Right hindlimb (tissue), 1 donor: ENCODE results near the gene WNT5A.

Experiments used
- DNase-seq: peaks from one replicate; pipeline ENCODE4 v3.0.0-alpha.2; 2018

The WNT5A gene

DNA sequence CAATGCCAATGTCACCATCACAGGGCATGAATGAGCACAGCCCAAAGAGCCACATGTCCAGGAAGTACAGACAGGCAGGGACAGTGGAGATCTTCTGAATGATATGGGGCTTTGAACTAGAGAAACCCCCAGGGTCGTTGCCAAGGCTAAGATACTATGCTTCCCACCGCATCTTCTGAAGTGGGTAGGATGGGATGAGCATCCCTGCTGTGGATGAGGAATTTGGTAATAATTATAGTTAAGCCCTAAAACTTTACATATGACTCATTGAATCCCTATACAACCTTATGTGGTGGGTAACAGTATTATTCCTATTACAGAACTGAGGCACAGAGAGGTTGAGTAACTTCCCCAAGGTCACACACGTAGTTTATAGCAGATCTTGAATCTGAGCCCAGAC lies 44.2 kb downstream of the WNT5A start:
- DNase-seq: no peak

DNA sequence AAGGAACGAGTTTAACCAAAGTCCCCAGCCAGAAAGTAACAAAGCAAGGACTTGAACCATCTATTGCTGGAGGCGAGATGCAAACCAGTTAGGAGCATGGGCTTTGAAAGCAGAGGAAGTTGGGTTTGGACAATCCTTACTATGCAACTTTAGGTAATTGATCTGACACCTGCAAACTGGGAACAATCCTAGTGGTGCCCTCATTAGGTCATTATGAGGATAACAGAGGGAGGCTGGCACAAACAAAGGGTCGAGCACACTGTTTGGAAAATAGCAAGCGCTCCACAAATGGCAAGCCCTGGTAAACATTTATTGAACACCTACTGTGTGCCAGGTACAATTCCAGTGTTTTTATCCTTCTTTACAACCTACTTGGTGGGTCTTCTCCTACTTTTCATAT lies 45.6 kb downstream of the WNT5A start:
- no peak for DNase-seq

DNA sequence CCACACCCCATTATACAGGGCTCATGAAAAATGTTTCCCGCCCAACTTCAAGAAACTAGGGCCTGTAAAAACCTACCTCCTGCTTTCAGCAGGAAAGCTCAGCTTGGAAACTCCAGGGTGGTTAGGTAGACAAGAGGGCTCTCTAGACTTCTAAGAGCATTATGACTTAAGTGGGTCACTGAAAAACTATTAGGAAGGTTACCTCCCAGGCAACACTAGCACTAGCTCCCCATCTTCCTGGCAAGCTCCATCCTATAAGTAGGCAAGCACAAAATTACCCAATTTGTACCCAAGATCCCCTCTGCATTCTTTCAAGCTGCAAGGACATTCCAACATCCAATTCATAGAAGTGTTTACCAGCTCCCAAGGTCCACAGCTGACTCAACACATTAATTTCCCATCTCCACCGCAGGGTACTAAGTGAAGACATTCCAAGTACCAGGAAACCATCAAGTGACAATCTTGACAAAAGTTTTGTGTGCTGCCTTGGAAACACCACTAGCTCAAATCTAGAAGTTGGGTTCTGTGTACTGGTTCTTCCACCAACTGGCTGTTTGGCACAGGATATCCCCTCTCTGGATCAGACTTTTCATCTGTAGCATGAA lies 46.9 kb downstream of the WNT5A start:
- no peak for DNase-seq

DNA sequence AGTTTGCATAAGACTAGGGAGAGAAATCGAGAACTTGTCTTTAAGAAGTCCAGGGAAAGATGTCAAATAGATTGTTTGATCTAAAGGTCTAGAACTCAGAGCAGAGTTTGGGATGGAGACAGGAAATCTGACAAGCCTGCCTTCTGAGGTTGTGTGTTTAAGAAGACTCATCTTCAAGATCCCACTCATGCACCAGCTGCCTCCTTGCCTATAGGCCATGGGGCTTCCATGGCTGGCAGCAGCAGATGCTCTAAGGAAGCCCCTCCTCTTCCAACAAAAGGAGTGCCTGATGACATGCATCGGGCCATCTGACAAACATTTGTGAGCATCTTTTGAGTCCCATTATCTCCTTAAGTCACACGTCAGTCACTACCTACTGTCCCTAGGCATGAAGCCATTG lies 47.4 kb downstream of the WNT5A start:
- DNase-seq: no peak

DNA sequence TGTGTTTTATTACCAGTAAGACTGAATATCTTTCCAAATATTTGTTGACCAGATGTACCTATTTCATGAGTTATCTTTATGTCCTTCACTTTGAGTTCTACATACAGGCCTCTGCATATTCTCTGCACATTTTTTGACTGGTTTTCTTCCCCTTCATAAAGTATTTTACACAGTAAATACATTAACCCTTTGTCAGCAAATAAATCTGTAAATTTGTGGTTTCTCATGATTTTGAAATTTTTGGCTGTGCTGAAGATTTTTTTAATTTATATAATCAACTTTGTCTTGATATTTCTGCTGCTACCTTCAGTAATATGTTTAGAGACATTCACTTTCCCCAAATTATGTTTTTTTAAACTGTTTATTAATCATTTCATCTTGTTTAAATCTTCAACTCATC lies 50.5 kb downstream of the WNT5A start:
- DNase-seq: no peak

DNA sequence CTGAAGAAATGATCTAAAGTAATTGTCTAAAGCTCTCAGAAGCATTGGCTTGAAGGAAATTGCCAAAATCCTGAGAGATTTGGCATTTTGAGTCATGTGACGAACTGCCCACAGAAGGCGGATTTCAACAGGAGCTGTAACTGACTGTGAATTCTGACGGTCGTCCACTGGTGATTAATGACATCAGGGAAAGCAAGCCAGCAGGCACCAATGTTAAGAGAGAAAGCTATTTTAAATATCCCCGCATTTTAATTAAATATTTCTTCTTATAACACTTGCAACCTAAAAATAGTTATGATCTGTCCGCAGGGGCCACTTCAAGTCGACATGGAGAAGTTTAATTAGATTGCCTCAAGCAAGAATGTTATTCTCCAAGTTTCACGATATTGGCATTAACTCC lies 51.6 kb downstream of the WNT5A start:
- no peak for DNase-seq

DNA sequence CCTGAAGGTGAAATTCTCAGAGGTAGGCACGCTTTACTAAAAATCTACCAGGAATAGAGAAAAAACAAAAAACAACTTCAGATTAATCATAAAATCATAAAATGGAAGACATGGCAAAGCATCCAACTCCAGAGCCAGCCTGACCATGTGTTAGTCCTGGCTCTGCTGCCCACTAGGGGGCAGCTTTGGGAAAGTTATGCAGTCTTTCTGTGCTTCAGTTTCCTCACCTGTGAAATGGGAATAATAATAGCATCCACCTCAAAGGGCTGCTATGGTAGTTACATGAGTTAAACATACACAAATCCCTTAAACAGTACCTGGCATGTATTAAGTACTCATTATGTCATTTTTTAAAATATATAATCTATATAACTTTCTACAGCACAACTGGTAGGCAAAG lies 52.3 kb downstream of the WNT5A start:
- no peak for DNase-seq

DNA sequence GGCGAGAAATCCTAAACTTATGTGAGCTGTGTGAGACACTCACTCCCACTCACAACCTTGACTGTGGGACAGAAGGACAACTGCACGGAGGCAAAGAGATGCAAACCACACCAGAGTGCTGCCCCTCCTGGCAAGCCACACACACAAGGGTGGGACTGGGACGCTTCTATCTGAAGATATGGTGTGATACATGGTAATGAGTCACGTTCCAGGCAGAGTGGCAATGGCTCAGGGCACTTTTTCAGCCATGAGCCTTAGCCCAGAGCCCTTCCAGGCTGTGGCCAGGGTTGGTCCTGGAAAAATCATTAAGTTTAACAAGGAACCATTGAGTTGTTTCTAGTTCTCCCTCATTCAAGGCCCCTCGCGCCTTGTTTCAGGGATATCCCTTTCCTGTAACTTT lies 56.1 kb downstream of the WNT5A start:
- DNase-seq: no peak

DNA sequence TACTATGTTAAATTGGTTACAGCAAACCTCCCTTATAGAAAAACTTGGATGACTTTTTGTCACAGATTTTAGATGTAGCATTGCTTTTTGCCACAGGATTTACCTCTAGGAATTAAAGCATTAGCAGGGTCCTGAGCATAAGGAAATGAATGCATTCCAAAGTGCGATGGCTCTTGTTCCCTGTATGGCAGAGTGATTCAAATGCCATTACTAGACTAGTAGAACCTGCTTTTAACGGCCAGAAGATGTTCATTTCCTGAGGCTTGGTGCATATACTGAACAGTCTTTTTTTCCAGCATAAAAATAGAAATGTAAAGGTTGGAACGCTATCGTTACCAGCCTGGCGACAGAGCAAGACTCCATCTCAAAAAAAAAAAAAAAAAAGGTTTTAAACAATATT lies 59.4 kb downstream of the WNT5A start:
- DNase-seq: no peak

DNA sequence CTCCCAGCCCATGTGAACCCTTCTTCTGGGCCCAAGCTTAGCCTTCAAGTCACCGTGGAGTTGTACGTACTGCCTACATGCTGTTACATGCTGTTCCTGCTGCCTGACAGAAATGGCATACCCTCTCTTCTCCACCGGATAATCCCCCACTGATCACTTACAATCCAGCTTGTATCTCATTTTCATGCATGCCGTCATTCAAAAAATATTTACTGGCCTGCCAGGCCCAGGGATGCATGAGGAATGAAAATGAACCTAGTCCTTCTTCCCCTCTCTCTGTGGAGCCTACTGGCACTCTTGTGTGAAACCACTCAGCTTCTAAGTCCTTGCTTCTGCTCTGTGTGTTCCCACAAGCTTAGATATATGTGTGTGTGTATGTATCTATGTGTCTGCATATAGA lies 60.6 kb downstream of the WNT5A start:
- DNase-seq: no peak

DNA sequence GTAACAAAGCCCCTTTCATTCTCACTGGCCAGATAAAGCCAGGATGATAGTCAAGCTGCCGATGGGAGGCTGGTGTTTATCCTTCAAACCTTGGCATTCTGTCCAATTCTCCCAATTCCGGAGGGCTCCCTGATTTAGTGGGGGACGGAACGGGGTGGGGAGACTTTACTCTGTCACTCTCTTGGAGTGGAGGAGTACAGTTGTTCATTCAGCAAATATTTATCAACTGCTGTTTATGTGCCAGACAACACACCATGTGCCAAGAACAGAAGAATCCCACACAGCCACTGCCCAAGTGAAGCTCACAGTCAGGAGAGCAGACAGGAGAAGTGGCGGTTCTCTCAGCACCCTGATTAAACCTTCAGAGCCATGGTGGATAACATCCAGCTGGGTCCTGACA lies 63.3 kb downstream of the WNT5A start:
- no peak for DNase-seq

DNA sequence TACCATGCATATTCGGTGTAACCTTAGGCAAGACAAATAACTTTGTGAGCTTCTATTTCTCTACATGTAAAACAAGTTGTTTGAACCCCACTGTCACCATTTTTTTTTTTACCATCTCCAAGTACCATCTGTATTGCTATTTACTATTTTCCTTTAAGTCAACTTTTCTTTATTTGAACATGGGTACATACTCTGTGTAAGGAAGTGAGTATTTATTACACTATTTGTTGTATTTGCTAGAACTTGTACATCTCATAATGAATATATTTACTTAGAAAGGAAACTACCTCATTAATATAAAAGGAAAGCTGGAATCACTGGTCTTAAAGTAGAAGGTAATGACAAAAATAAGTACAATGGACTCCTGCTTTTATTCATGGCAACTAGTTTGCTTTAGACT lies 69.9 kb downstream of the WNT5A start:
- no peak for DNase-seq

DNA sequence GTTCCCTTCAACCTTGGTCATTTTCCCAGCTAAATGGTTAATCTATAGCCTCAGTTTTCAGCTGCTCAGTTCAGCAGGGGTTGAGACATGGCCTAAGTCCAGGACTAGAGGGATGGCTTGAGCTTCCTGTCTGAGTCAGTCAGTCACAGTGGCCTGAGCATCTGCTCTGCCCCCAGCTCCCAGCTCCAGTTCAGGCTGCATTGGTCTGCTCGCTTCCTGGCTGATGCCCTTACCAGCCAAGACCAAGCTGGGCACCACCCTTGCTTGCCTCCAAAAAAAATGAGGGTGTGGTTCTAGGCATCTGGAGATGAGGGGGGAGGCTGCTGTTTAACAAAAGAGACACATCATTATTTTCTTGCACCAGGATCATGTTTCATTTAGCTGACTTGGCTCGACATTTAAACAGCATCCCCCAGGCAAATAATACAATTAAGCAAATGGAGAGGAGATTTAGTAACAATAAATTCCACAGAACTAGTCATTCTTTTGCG lies 70.7 kb downstream of the WNT5A start:
- DNase-seq: peak; percentile 73
